ENCODE measurements around the gene TSC1. TPM values are rescaled to one million over a fixed set of nuclear protein-coding genes. Genes with fewer than 3 reads are reported as not detected.
A peak's percentile ranks its signal among the peaks of the same experiment; 100 is the strongest.

The TSC1 gene
- total RNA-seq, 1 donor from 2014 or later = 16.8 TPM

DNA sequence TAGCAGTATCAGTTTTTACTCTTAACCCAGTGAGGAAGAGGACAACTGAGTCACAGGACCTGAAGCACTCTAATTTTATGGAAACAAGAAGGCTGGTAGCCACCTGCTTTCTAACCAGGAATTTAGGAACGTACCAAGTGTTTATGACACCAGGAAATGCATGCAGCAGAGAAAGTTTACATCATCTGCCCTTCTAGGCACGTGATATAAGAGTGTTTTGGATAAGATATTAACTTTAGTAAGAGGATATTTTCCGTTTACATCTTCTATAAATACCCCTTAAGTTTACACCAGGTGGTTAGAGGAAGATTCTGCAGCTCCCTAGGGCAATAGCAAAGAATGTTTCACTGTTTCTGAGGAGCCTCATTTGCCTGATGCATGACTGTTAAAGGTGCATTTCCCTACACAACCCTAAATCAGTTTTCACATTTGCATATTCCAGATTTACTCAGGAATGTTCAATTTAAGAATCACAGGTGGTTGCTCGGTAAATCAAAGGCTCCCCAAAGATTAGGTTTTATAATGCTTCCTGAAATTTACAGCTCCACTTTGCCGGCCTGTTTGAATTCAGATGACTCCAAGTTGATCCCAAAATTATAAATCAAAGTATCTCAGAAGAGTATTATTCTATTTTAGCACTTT, 1.8 kb downstream of the TSC1 start:
- no peak for DNase-seq (ENCODE audit: low spot score)
- ATAC-seq = no peak

DNA sequence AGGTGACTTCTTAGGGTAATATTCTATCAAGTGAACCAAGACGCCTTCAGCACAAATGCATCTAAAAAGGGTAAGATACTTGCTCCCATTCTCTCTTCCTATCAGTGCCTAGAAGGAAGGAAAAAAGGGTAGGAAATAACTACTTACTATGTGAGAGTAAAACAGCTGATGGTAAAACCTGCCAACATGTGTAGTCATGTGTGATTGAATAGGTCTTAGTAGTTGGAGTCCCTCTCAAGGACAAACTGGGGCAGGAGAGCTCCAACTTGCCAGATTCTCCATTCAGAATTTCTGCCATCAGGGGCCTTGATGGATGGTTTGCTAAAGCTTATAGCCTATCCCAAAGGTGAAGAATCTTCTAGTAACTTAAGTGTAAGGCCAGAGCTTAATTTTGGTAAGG, 5.2 kb downstream of the TSC1 start:
- DNase-seq (ENCODE audit: low spot score) (no peak), ATAC-seq (no peak)

GRCh38 chr9:132937463-132937901, 6.9 kb downstream of the TSC1 start:
- DNase-seq (ENCODE audit: low spot score) (no peak), ATAC-seq (no peak)

DNA sequence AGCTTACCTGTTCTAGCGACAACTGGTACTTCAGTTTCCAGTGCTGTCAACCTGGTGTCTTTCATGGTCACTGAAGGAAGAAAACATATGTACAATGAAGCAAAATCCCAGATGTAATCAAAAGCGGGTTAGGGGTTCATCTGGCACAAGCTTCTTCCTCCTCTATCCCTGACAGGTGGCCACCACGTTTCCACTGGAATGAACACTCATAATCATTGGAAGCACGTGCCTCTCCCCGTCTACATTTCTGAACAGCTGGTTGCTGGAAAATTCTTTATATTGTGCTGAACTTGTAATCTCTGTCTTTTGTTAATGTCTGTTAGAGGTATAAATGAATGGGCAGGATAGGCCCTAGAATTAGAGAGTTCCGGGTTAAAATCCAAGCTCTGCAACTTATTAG, 9.4 kb downstream of the TSC1 start:
- ATAC-seq (no peak), DNase-seq (ENCODE audit: low spot score) (no peak)

DNA sequence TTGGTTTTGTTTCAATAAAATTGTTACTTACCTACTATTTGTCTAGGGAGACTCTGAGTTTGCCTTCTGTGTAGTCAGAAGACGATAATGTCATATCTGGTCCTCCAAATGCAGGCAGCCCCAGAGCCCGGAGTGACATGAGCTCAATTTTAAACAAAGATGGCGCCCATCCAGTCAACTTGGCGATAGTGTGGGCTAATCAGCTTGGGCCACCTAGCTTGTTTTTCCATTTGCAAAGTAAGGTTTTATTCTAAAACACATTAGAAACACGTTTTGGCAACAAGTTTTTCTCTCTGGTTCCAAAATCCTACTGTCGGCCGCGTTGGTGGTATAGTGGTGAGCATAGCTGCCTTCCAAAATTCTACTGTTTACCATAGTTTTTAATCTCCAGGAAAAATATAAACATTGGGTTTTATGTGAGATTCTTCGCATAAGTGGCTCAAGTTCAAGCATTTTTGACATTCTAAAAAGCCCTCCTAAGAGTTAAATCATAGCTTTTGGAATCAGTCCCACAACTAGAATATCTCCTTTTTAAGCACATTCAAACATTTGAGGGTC, 13.2 kb downstream of the TSC1 start:
- DNase-seq (ENCODE audit: low spot score) = no peak
- no peak for ATAC-seq

- DNase-seq (ENCODE audit: low spot score) (no peak), ATAC-seq (no peak)
Measured at GRCh38 chr9:132927704-132928103, 16.7 kb downstream of the TSC1 start.

DNA sequence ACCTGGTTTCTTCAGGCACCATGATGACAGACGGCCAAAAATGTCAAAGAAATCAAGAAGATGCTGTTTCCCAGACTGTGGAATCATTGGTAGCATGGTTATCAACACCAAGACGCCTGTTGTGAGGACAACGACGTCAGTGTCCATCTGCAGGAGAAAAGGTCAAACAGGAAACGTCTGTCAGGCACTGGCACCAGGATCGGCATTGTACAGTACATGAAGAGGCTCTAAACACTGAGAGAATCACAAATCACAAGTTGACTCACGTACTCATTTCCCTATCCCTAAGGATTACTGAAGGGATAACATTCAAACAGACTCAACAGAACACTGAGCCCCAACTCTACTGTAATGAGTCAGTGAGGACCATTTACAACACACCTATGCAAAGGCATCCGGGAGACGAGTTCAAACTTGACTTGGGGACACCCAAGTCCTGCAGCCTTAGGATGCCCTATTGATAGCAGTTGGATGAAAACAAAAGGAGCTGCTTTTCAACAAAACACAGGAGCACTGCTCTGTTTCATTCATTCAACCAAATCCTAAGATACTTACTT, 21.0 kb downstream of the TSC1 start:
- no peak for DNase-seq (ENCODE audit: low spot score)
- no peak for ATAC-seq

DNA sequence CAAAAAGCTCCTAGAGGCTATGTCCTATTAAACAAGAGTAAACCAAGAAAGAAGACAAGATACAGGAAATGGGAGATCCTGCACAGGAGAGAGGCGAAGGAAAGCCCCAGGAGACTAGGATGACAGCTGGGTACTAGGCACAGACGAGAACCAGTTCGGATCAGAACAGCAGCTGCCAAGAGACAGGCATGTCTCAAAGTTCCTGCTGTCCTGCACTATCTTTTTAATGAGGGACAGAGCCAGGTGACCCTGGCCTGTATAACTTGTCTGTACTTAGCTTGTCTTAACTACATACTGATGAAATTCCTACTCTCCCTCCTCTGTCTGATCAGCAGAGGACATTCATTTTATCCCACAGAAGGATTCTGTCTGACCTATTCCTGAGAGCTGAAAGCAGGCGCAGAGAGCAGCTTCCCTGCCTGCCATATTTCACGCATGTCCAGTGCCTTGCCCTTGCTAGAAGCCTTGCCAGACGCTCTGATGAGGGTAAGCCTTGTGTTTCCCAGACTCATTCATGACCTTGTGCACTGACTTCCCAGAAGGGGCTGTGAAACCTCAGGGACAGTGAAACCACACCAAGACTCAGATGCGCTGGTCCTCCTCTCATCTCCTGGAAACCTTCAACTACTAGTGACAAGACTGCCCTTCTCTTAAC, 24.7 kb downstream of the TSC1 start:
- DNase-seq (ENCODE audit: low spot score) (no peak), ATAC-seq (no peak)

GRCh38 chr9:132914924-132915323, 29.5 kb downstream of the TSC1 start:
- ATAC-seq = no peak
- no peak for DNase-seq (ENCODE audit: low spot score)

DNA sequence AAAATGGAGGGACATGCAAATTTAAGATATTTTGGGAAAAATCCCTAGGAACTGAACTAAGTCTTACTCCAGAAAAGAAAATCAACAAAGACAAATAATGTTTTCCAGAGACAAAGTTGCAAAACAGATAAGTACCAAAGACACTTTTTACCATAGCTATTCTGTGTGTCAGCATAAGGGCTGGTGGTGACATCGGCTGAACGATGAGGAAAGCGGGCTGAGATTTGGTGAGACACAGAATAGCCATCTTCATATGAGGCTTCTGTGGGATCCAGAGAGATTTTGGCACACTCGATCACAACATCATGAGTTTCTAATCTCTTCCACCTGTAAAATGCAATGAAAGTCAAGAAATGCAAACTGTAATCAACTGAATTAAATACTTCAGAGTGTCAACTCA, 32.3 kb downstream of the TSC1 start:
- no peak for DNase-seq (ENCODE audit: low spot score)
- ATAC-seq = no peak

GRCh38 chr9:132910376-132910775, 34.0 kb downstream of the TSC1 start:
- ATAC-seq (no peak), DNase-seq (ENCODE audit: low spot score) (no peak)

DNA sequence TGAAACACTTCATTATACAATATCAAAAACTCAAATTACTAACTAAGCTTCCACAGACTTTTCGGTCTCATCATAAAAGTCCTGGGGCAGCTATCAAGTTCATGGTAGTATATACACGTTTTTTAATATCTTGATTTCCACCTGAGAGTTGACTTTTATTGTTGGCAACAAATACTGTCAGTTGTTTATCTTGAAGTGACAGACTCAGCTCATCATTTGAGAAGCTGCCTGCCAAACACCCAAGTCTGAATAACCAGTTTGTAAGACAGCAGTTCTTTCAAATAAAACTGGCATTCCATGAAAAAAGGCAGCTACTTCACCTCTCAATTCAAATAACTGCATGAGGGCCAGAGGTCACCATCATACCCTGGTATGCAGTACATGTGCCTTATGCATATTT, 35.1 kb downstream of the TSC1 start:
- DNase-seq (ENCODE audit: low spot score) (no peak), ATAC-seq (no peak)

- DNase-seq (ENCODE audit: low spot score) = no peak
- ATAC-seq = no peak
Measured at GRCh38 chr9:132908635-132909034, 35.8 kb downstream of the TSC1 start.

GRCh38 chr9:132905726-132906125, 38.7 kb downstream of the TSC1 start:
- DNase-seq (ENCODE audit: low spot score) = no peak
- ATAC-seq = no peak

GRCh38 chr9:132903574-132904492, 40.6 kb downstream of the TSC1 start:
- no peak for ATAC-seq
- DNase-seq (ENCODE audit: low spot score) = no peak

GRCh38 chr9:132901858-132902831, 42.3 kb downstream of the TSC1 start:
- DNase-seq (ENCODE audit: low spot score) (peak; percentile 55), ATAC-seq (peak; percentile 93)

GRCh38 chr9:132898051-132898450, 46.4 kb downstream of the TSC1 start:
- ATAC-seq (no peak), DNase-seq (ENCODE audit: low spot score) (no peak)

- ATAC-seq = no peak
- DNase-seq (ENCODE audit: low spot score) = no peak
Measured at GRCh38 chr9:132896906-132897305, 47.5 kb downstream of the TSC1 start.

DNA sequence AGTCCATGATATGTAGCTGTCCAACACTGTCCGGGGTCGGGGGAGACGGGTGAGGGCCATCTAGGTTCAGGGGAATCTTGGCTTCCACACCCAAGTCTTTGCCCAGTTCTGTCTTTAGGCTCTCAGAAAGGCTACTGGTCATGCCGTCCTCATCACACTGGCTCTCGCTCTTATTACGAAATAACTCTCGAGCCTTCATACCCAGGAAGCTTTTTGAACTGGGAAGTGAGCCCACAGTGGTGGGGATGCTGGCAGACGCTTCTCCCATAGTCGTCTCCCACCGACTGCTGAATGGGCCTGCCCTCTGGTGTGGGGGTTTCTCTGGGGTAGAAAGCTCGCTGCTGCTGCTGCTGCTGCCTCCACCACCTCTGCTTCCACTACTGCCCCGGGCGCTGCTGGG, 48.2 kb downstream of the TSC1 start:
- ATAC-seq (no peak), DNase-seq (ENCODE audit: low spot score) (no peak)

All from left lobe of liver (tissue), 2 donors.